Endothelial cell of umbilical vein (primary cell): ENCODE data around the gene RNF40. TPM values are rescaled to one million over a fixed set of nuclear protein-coding genes. Genes with fewer than 3 reads are reported as not detected.

ENCODE experiments used
- BruUV-seq: library from RNA; stranded (reverse); fragments of 400-500 nt; replicated peaks from 2 replicates; lab custom pipeline; 2021; lab: Mats Ljungman, UMichigan
- CTCF ChIA-PET: fragments of 300-600, 350-600 bp; sonication (Branson Sonifier 250); formaldehyde crosslinking; loops from one replicate; lab custom pipeline; 2021; ENCODE audit warnings: antibody characterized with exemption, inconsistent platforms; lab: Charles Lee
- POLR2A ChIA-PET: fragments of 300-600, 350-600 bp; sonication (Branson Sonifier 250); formaldehyde crosslinking; loops from one replicate; lab custom pipeline; 2021; ENCODE audit warnings: antibody characterized with exemption, inconsistent platforms; lab: Charles Lee
- DNase-seq: peaks from one replicate; pipeline ENCODE4 v3.0.0-alpha.2; 2011; ENCODE audit warnings: low read depth, low spot score
- FAIRE-seq: peaks from 2 replicates; lab custom pipeline; 2011; peaks lifted over from hg19 to GRCh38; lab: Jason Lieb, UNC
- H2AFZ ChIP-seq: 2 replicates; pipeline ENCODE4 v1.6.0; 2012; ENCODE audit warnings: low read depth, low read length, control low read depth, inconsistent platforms
- H3K27ac ChIP-seq: 2 replicates; pipeline ENCODE4 v1.5.1; 2011; ENCODE audit warnings: low read depth, mild to moderate bottlenecking, control low read depth, low read length, moderate library complexity; ENCODE audit not compliant: insufficient read depth
- H3K27me3 ChIP-seq, 2 experiments: 2 replicates each; pipeline versions ENCODE4 v1.6.0 to v1.6.1; 2011; ENCODE audit warnings: low read length in 2 of 2, mixed read lengths in 1 of 2; ENCODE audit not compliant: control insufficient read depth in 2 of 2, insufficient read depth in 2 of 2
- H3K36me3 ChIP-seq, 2 experiments: 2 replicates in 1 of 2; 3 replicates in 1 of 2; pipeline ENCODE4 v1.5.1; 2011; ENCODE audit warnings: low read length in 2 of 2, mild to moderate bottlenecking in 1 of 2, moderate library complexity in 1 of 2; ENCODE audit not compliant: control insufficient read depth in 2 of 2, insufficient read depth in 2 of 2; ENCODE audit errors: extremely low read depth in 1 of 2
- H3K4me1 ChIP-seq: 3 replicates; pipeline ENCODE4 v1.5.1; 2011; ENCODE audit warnings: mild to moderate bottlenecking, low read length; ENCODE audit not compliant: control insufficient read depth, insufficient read depth; ENCODE audit errors: extremely low read depth
- H3K4me2 ChIP-seq: 2 replicates; pipeline ENCODE4 v1.6.1; 2011; ENCODE audit warnings: low read length, control low read depth, mixed read lengths; ENCODE audit not compliant: insufficient read depth
- H3K4me3 ChIP-seq, 3 experiments: fragments of 200-600 bp in 1 of 3; sonication (generic), shearing (Covaris generic) in 1 of 3; replicated peaks in 1 of 3; 2 replicates each; pipeline ENCODE4 v1.5.1; 2011 to 2016; ENCODE audit warnings: control low read depth in 3 of 3, low read length in 3 of 3, mild to moderate bottlenecking in 2 of 3, inconsistent platforms in 1 of 3, low read depth in 1 of 3, moderate library complexity in 1 of 3; ENCODE audit not compliant: insufficient read depth in 1 of 3
- H3K79me2 ChIP-seq: 2 replicates; pipeline ENCODE4 v1.6.0; 2012; ENCODE audit warnings: low read length, inconsistent platforms; ENCODE audit not compliant: control insufficient read depth, insufficient read depth
- H3K9ac ChIP-seq: replicated peaks from 2 replicates; pipeline ENCODE3; 2011; ENCODE audit warnings: low read length, control low read depth; ENCODE audit not compliant: insufficient read depth; ENCODE audit errors: extremely low read depth
- H3K9me1 ChIP-seq: replicated peaks from 3 replicates; pipeline ENCODE4 v1.6.0; 2011; ENCODE audit warnings: mild to moderate bottlenecking, low read length; ENCODE audit not compliant: control insufficient read depth, insufficient read depth; ENCODE audit errors: extremely low read depth
- H3K9me3 ChIP-seq: replicated peaks from 2 replicates; pipeline ENCODE4 v1.5.1; 2012; ENCODE audit warnings: low read length, inconsistent platforms; ENCODE audit not compliant: control insufficient read depth, insufficient read depth
- H4K20me1 ChIP-seq: replicated peaks from 2 replicates; pipeline ENCODE3; 2011; ENCODE audit warnings: mild to moderate bottlenecking, low read length; ENCODE audit not compliant: control insufficient read depth, insufficient read depth; ENCODE audit errors: extremely low read depth
- EZH2 ChIP-seq: IDR thresholded peaks from 2 replicates; pipeline ENCODE4 v1.6.1; 2012; ENCODE audit warnings: borderline replicate concordance, low read depth, mild to moderate bottlenecking, moderate library complexity, low read length, inconsistent platforms; ENCODE audit not compliant: severe bottlenecking
- FOS ChIP-seq: IDR thresholded peaks from 2 replicates; pipeline ENCODE4 v1.6.1; 2011; ENCODE audit warnings: mild to moderate bottlenecking, low read length, moderate library complexity, borderline replicate concordance; ENCODE audit not compliant: insufficient read depth
- GATA2 ChIP-seq: IDR thresholded peaks from 2 replicates; pipeline ENCODE4 v1.7.0; 2011; ENCODE audit warnings: low read depth, mild to moderate bottlenecking, moderate library complexity, mixed read lengths, low read length; ENCODE audit not compliant: insufficient read length, insufficient read depth
- JUN ChIP-seq: IDR thresholded peaks from 2 replicates; pipeline ENCODE4 v1.6.1; 2011; ENCODE audit warnings: borderline replicate concordance, low read depth; ENCODE audit not compliant: insufficient read length, insufficient read depth
- MYC ChIP-seq: IDR thresholded peaks from one replicate; pipeline ENCODE4 v1.6.1; 2011; ENCODE audit warnings: mild to moderate bottlenecking, low read depth, low read length
- POLR2A ChIP-seq: IDR thresholded peaks from 2 replicates; pipeline ENCODE4 v1.6.1; 2012; ENCODE audit warnings: low read depth, mild to moderate bottlenecking, control low read depth, low read length
- POLR2AphosphoS5 ChIP-seq: IDR thresholded peaks from 2 replicates; pipeline ENCODE4 v1.6.1; 2012; ENCODE audit warnings: low read depth, mild to moderate bottlenecking, control low read depth, low read length, moderate library complexity; ENCODE audit not compliant: insufficient read depth
- dilution Hi-C: fragments of 300-500 bp; cut with MboI; formaldehyde crosslinking; loops from one replicate; pipeline ENCODE4 v1.15.0; 2019; ENCODE audit warnings: low sequenced_read_pairs; ENCODE audit not compliant: extremely low pct_ligation_motif_present
- intact Hi-C: fragments of 100-400 bp; cut with micrococcal nuclease; formaldehyde crosslinking; loops from one replicate; pipeline ENCODE4 v1.10.0; 2022
- polyA plus RNA-seq, 4 experiments: library from polyadenylated mRNA; depleted of rRNA in 3 of 4; stranded (reverse) in 3 of 4; unstranded in 1 of 4; fragments of >200 nt; gene quantifications; 2 replicates each; pipeline versions ENCODE4 v1.2.1 to v1.2.3, GENCODE V29; 2011 to 2012; ENCODE audit warnings: missing spikeins in 1 of 4
- total RNA-seq: library from RNA; stranded (reverse); gene quantifications from 2 replicates; pipeline ENCODE4 v1.2.3, GENCODE V29; 2021
- TF ChIP-seq, protein P1 (sequence below): IDR thresholded peaks from 2 replicates; pipeline ENCODE4 v1.6.1; 2011; ENCODE audit not compliant: insufficient read depth, insufficient read length
- TF ChIP-seq, protein P2 (sequence below), 2 donors: IDR thresholded peaks; 1 replicate in 1 of 2; 2 replicates in 1 of 2; pipeline ENCODE4 v1.5.1; 2011; ENCODE audit warnings: low read length in 2 of 2, mild to moderate bottlenecking in 2 of 2, moderate library complexity in 2 of 2, control low read depth in 1 of 2, inconsistent platforms in 1 of 2, low read depth in 1 of 2; ENCODE audit not compliant: insufficient read depth in 1 of 2; ENCODE audit errors: extremely low read depth in 1 of 2

The RNF40 gene
- total and polyA plus RNA-seq, 2 donors (not counting 3 experiments of a cell fraction or from before 2014, with no cell fraction given) = 60.5 to 102 TPM

DNA sequence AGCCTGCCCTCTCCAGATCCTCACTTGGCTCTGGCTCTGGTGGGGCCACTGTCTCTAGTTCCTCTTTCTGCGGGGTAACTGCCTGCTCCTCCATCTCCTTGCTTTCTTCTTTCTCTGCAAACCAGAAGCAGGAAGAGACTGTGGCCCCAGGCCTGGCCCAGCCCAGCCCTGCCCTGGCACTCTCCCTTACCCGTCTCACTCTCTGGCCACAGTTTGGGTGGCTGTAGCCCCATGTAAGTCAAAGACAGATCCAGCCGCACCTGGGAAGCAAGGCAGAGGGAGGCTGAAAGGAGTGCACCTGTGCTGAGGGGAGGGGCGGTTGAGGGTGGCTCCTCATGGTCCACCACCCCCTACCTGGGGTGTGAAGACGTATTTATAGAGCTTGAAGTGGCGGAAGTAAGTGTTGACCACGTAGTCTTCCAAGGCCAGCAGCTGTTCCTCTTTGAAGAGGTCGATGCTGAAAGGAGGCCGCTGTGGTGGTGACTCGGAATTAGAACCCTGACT is 3.1 kb upstream of the RNF40 start:
- Histone ChIP-seq H4K20me1 (no peaks in the 10 kb centered on the region), H3K27ac (no peak overlapping the region), H2AFZ (no peak overlapping the region), H3K36me3 (peaks cover 0 to 14% of the 10 kb centered on the region in 2 experiments), H3K4me1 (peaks cover 15% of the 10 kb centered on the region), H3K27me3 (no peaks in the 10 kb centered on the region), H3K79me2 (peaks cover 16% of the 10 kb centered on the region), H3K9ac (no peak overlapping the region), H3K4me2 (no peak overlapping the region), H3K9me1 (no peaks in the 10 kb centered on the region), H3K9me3 (no peaks in the 10 kb centered on the region), H3K4me3 (no peak overlapping the region)
- BruUV-seq = no TSS peak
- intact Hi-C loops (no loop called here), dilution Hi-C loops (no loop called here)
- FAIRE-seq (no peak), DNase-seq (no peak)
- ChIA-PET CTCF (interaction anchor here (1.3 kb wide), 1 partner anchor 12 kb away, joined by 4 read pairs; no protein-coding TSS in a partner anchor), POLR2A (interaction anchor here (0.5 kb wide), 1 partner anchor 714 kb away, joined by 3 read pairs; no protein-coding TSS in a partner anchor)
- TF ChIP-seq POLR2AphosphoS5 (no peak), POLR2A (no peak), MYC (no peak), GATA2 (no peak), JUN (no peak), FOS (no peak), EZH2 (no peak)
- TF ChIP-seq, protein P1, sequence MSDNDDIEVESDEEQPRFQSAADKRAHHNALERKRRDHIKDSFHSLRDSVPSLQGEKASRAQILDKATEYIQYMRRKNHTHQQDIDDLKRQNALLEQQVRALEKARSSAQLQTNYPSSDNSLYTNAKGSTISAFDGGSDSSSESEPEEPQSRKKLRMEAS = no peak
- TF ChIP-seq, protein P2, sequence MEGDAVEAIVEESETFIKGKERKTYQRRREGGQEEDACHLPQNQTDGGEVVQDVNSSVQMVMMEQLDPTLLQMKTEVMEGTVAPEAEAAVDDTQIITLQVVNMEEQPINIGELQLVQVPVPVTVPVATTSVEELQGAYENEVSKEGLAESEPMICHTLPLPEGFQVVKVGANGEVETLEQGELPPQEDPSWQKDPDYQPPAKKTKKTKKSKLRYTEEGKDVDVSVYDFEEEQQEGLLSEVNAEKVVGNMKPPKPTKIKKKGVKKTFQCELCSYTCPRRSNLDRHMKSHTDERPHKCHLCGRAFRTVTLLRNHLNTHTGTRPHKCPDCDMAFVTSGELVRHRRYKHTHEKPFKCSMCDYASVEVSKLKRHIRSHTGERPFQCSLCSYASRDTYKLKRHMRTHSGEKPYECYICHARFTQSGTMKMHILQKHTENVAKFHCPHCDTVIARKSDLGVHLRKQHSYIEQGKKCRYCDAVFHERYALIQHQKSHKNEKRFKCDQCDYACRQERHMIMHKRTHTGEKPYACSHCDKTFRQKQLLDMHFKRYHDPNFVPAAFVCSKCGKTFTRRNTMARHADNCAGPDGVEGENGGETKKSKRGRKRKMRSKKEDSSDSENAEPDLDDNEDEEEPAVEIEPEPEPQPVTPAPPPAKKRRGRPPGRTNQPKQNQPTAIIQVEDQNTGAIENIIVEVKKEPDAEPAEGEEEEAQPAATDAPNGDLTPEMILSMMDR (IDR thresholded peaks at IDR 0.05; ENCODE audit: extremely low read depth in 1 of 2, insufficient read depth in 1 of 2, low read depth in 1 of 2, low read length in 2 of 2) = no peak
